Fibroblast of mammary gland (primary cell): ENCODE results near the gene LEMD1.
"Not testable (repeated sequence)": the region's sequence is repeated elsewhere in the genome, so short reads cannot be mapped to it uniquely, and the experiment has no call there.

Source experiments
- DNase-seq: peaks from one replicate; pipeline ENCODE4 v3.0.0-alpha.2; 2010; ENCODE audit warnings: low read depth
- H3K4me3 ChIP-seq: 2 replicates; pipeline ENCODE4 v1.5.1; 2011; ENCODE audit warnings: low read depth, mild to moderate bottlenecking, low read length, moderate library complexity; ENCODE audit not compliant: control insufficient read depth
- TF ChIP-seq, protein P1 (sequence below): conservative IDR thresholded peaks from 2 replicates; pipeline ENCODE4 v1.5.1; 2011; ENCODE audit warnings: low read depth, low read length, inconsistent platforms; ENCODE audit not compliant: control insufficient read depth, insufficient read depth

Gene LEMD1

GRCh38 chr1:205416322-205416721 is 5.5 kb downstream of the LEMD1 start:
- TF ChIP-seq, protein P1, sequence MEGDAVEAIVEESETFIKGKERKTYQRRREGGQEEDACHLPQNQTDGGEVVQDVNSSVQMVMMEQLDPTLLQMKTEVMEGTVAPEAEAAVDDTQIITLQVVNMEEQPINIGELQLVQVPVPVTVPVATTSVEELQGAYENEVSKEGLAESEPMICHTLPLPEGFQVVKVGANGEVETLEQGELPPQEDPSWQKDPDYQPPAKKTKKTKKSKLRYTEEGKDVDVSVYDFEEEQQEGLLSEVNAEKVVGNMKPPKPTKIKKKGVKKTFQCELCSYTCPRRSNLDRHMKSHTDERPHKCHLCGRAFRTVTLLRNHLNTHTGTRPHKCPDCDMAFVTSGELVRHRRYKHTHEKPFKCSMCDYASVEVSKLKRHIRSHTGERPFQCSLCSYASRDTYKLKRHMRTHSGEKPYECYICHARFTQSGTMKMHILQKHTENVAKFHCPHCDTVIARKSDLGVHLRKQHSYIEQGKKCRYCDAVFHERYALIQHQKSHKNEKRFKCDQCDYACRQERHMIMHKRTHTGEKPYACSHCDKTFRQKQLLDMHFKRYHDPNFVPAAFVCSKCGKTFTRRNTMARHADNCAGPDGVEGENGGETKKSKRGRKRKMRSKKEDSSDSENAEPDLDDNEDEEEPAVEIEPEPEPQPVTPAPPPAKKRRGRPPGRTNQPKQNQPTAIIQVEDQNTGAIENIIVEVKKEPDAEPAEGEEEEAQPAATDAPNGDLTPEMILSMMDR: no peak
- no peak for DNase-seq
- H3K4me3 ChIP-seq: no peak overlapping the region

- no peak for DNase-seq
- no peak overlapping the region for H3K4me3 ChIP-seq
- TF ChIP-seq, protein P1: no peak
These were observed 11.1 kb downstream of the LEMD1 start for GRCh38 chr1:205410581-205411298.

DNA sequence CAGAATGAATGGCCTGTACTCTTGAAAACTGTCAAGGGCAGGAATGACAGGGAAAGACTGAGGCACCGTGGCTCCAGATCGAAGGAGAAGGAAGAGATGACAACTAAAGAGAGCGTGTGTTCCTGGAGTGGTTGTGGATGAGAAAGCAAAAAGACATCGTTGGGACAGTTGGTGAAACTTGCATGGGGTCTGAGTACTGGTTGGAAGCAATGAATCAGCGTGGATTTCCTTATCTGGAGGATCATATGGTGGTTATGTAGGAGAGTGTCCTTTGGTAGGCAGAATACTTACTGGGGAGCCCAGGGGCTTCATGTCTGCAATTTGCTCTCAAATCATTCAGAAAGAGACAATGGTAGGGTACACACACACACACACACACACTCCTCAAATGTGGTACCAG is 13.9 kb downstream of the LEMD1 start:
- H3K4me3 ChIP-seq: no peak overlapping the region
- TF ChIP-seq, protein P1: no peak

GRCh38 chr1:205406252-205406651 is 15.6 kb downstream of the LEMD1 start:
- not testable (repeated sequence) for DNase-seq, H3K4me3 ChIP-seq

More for the DNA sequence above, 13.9 kb downstream of the LEMD1 start:
- DNase-seq: no peak

- not testable (repeated sequence) for DNase-seq, H3K4me3 ChIP-seq
These were observed 17.4 kb downstream of the LEMD1 start for GRCh38 chr1:205404484-205404883.

DNA sequence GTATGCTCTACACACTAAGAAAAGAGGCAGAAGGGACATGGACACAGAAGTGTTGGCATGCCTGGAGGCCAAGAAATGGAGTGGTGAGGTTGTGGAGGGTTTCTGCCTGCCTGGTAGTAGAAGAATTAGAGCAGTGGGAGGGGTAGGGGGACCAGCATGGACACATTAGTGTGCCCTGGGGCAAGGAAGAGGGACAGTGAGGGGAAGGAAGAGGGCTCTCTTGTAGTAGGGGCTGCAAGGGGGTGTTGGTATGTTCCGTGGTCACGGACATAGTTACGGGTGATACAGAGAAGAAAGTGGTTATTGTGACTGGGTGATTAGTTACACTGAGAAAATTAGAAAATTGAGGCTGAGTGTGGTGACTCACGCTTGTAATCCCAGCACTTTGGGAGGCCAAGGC is 23.3 kb downstream of the LEMD1 start:
- TF ChIP-seq, protein P1: no peak
- H3K4me3 ChIP-seq: no peak overlapping the region
- DNase-seq: no peak

GRCh38 chr1:205396967-205397616 is 24.8 kb downstream of the LEMD1 start:
- TF ChIP-seq, protein P1: peak; percentile 81
- DNase-seq: peak; percentile 54
- no peak overlapping the region for H3K4me3 ChIP-seq
